ENCODE data around the gene APBA2. TPM values are rescaled to one million over a fixed set of nuclear protein-coding genes. Genes with fewer than 3 reads are reported as not detected.

APBA2 gene
- total RNA-seq, 1 experiment from 2014 or later = 0.31 TPM

DNA sequence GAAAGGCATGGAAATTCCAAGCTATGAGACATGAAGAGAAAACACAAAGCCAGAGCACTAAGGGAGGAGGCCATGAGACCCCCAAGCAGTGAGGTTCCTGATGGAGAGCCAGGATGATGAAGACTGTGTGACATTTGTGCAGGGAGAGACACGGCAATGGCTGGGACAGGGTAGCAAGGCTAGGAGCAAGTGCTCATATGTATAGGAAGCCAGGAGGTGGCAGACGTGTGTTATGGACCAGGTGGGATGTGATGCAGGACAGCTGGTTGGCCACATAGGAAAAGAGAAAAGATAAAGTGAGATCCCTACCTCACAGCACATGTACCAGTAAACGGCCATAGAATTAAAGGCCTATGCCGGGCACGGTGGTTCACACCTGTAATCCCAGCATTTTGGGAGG lies 112.7 kb downstream of the APBA2 start:
- Histone ChIP-seq H3K9me3 (ENCODE audit: control insufficient read depth, insufficient read depth, low read depth, low read length) (no peaks in the 10 kb centered on the region), H3K36me3 (ENCODE audit: control insufficient read depth, insufficient read depth, low read length) (no peaks in the 10 kb centered on the region), H3K4me3 (ENCODE audit: low read depth in 2 of 2, low read length in 2 of 2) (no peak overlapping the region), H3K27ac (ENCODE audit: low read length) (no peak overlapping the region), H3K4me1 (ENCODE audit: control insufficient read depth, insufficient read depth, low read length) (no peaks in the 10 kb centered on the region), H3K27me3 (ENCODE audit: control insufficient read depth, insufficient read depth, low read length) (no peaks in the 10 kb centered on the region; the same call in 1 of the 2 replicates)
- POLR2A ChIA-PET = interaction anchor here (0.7 kb wide), 1 partner anchor 648 kb away, joined by 10 read pairs; no protein-coding TSS in a partner anchor
- DNase-seq (ENCODE audit: low read depth, low spot score) = no peak
- TF ChIP-seq CTCF (IDR thresholded peaks at IDR 0.05) (no peak; the same call in 1 of the 2 replicates), REST (IDR thresholded peaks at IDR 0.05; ENCODE audit: insufficient read depth in 1 of 2, low read depth in 2 of 2, low read length in 1 of 2) (no peak)
- intact Hi-C loops (cut with micrococcal nuclease; ENCODE audit: unreplicated experiment) (no loop called here), in situ Hi-C loops (cut with HindIII; ENCODE audit: low pct_unique_long_range_greater_than_20kb, low sequenced_read_pairs) (no loop called here)
- peak; percentile 76; the same call in 1 of the 2 replicates for ATAC-seq
- CTCF ChIA-PET = no interaction called here
- BruUV-seq (replicated peaks) = no TSS peak

DNA sequence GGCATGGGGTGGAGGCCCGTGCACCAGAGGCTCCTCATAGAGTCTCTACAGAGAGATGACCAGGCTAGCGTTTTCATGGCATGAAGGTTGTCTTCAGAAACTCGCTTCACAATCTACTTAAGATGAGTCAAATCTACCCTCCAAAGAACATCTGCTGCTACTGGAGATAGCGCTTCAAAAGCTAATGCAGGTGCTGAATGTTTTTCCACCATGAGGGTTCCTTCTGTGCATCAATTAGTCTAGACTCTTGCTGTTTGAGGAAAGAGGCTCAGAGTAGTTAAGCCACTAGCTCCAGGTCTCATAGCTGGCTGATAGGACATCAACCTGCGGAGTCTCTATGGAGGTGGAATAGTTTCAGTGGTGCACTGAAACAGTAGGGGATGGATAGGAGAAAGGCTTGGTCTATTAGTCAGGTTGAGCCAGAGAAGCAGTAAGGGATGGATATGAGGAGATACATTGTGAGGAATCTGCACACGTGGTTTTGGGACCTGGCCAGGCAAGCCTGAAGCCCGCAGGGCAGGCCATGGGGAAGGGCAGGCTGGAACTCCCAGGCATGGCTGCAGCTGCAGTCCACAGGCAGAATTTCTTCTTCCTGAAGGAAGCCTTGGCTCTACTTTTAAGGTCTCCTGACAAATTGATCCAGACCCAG lies 117.5 kb downstream of the APBA2 start:
- CTCF ChIA-PET = no interaction called here
- no peak overlapping the region for H3K27ac ChIP-seq (ENCODE audit: low read length)
- no peaks in the 10 kb centered on the region for H3K4me1 ChIP-seq (ENCODE audit: control insufficient read depth, insufficient read depth, low read length)
- no TSS peak for BruUV-seq (replicated peaks)
- ATAC-seq (no peak), DNase-seq (ENCODE audit: low read depth, low spot score) (no peak)
- H3K27me3 ChIP-seq (ENCODE audit: control insufficient read depth, insufficient read depth, low read length) = no peaks in the 10 kb centered on the region
- intact Hi-C loops (cut with micrococcal nuclease; ENCODE audit: unreplicated experiment) = no loop called here
- TF ChIP-seq REST (IDR thresholded peaks at IDR 0.05; ENCODE audit: insufficient read depth in 1 of 2, low read depth in 2 of 2, low read length in 1 of 2) = no peak
- no peak for TF ChIP-seq TCF7L2 (IDR thresholded peaks at IDR 0.05; ENCODE audit: low read depth, low read length)
- POLR2A ChIA-PET = no interaction called here
- no peaks in the 10 kb centered on the region for H3K9me3 ChIP-seq (ENCODE audit: control insufficient read depth, insufficient read depth, low read depth, low read length)
- in situ Hi-C loops (cut with HindIII; ENCODE audit: low pct_unique_long_range_greater_than_20kb, low sequenced_read_pairs) = no loop called here
- no peak overlapping the region for H3K4me3 ChIP-seq (ENCODE audit: low read depth in 2 of 2, low read length in 2 of 2)
- no peaks in the 10 kb centered on the region for H3K36me3 ChIP-seq (ENCODE audit: control insufficient read depth, insufficient read depth, low read length)
